Neural cell (in vitro differentiated cells): ENCODE data around the gene FGF12.

ENCODE experiments used
- CTCF ChIP-seq: fragments of 450-650 bp; IDR thresholded peaks from 2 replicates; pipeline ENCODE4 v1.5.1; 2014; ENCODE audit warnings: antibody characterized with exemption, mild to moderate bottlenecking, moderate library complexity; ENCODE audit not compliant: poor library complexity, severe bottlenecking
- EZH2 ChIP-seq: fragments of 200-600, 300-800 bp; shearing (Covaris generic), sonication (generic); IDR thresholded peaks from 2 replicates; pipeline ENCODE4 v1.6.1; 2014; ENCODE audit warnings: antibody characterized with exemption, low read length, borderline replicate concordance, mild to moderate bottlenecking; ENCODE audit not compliant: insufficient read depth, poor library complexity, severe bottlenecking
- MXI1 ChIP-seq: fragments of 450-650 bp; conservative IDR thresholded peaks from 2 replicates; pipeline ENCODE4 v1.6.1; 2014; ENCODE audit warnings: antibody characterized with exemption, mild to moderate bottlenecking; ENCODE audit not compliant: poor library complexity, severe bottlenecking
- RAD21 ChIP-seq: fragments of 450-650 bp; conservative IDR thresholded peaks from 2 replicates; pipeline ENCODE4 v1.6.1; 2014; ENCODE audit warnings: antibody characterized with exemption, mild to moderate bottlenecking, moderate library complexity
- REST ChIP-seq: IDR thresholded peaks from 2 replicates; pipeline ENCODE4 v1.6.1; 2012; ENCODE audit warnings: borderline replicate concordance
- SMC3 ChIP-seq: fragments of 450-650 bp; conservative IDR thresholded peaks from 2 replicates; pipeline ENCODE4 v1.6.1; 2014; ENCODE audit warnings: antibody characterized with exemption, mild to moderate bottlenecking, moderate library complexity; ENCODE audit not compliant: poor library complexity
- TAF1 ChIP-seq: IDR thresholded peaks from 2 replicates; pipeline ENCODE4 v1.6.1; 2012; ENCODE audit warnings: low read depth

- no peak for TF ChIP-seq REST
- TF ChIP-seq MXI1: no peak
- TF ChIP-seq EZH2: no peak
- no peak for TF ChIP-seq SMC3
- TF ChIP-seq TAF1: no peak
- no peak for TF ChIP-seq CTCF
- TF ChIP-seq RAD21: no peak
Observed at GRCh38 chr3:192629429-192629828, 97.9 kb downstream of the FGF12 start.
